ENCODE data around the gene CARNS1.
A peak's percentile ranks its signal among the peaks of the same experiment; 100 is the strongest.

CARNS1 gene

GRCh38 chr11:67428052-67429001 lies 12.8 kb downstream of the CARNS1 start, which contains the start of gene RPS6KB2:
TSS of gene RPS6KB2 (plus strand) at chr11:67428494. CDS start at chr11:67428546, 52 bp downstream.
- DNase-seq = peak; percentile 96

GRCh38 chr11:67429038-67429668 lies 13.7 kb downstream of the CARNS1 start:
- DNase-seq = no peak

- DNase-seq = no peak
Measured at GRCh38 chr11:67429722-67430121, 14.2 kb downstream of the CARNS1 start.

- DNase-seq = no peak
Measured at GRCh38 chr11:67431346-67432249, 16.1 kb downstream of the CARNS1 start.

- DNase-seq = no peak
Measured at GRCh38 chr11:67432655-67433349, 17.3 kb downstream of the CARNS1 start.

- DNase-seq = no peak
Measured at GRCh38 chr11:67433536-67434394, 18.3 kb downstream of the CARNS1 start.

GRCh38 chr11:67434395-67434881 lies 19.0 kb downstream of the CARNS1 start:
- DNase-seq = no peak

GRCh38 chr11:67435031-67435726 lies 19.7 kb downstream of the CARNS1 start:
- no peak for DNase-seq

- DNase-seq = no peak
Measured at GRCh38 chr11:67435727-67436458, 20.4 kb downstream of the CARNS1 start.

GRCh38 chr11:67436459-67437081 lies 21.1 kb downstream of the CARNS1 start:
- DNase-seq = peak; percentile 55

- peak; percentile 18 for DNase-seq
Measured at GRCh38 chr11:67437082-67437808, 21.8 kb downstream of the CARNS1 start, which contains the start of gene PTPRCAP. TSS of gene PTPRCAP (minus strand) at chr11:67437682. CDS start at chr11:67437619, 63 bp downstream.

- no peak for DNase-seq
Measured at GRCh38 chr11:67437809-67438157, 22.3 kb downstream of the CARNS1 start.

- DNase-seq = no peak
Measured at GRCh38 chr11:67438158-67438902, 22.9 kb downstream of the CARNS1 start.

- peak; percentile 23 for DNase-seq
Measured at GRCh38 chr11:67439321-67440228, 24.1 kb downstream of the CARNS1 start.

GRCh38 chr11:67440229-67441097 lies 25.0 kb downstream of the CARNS1 start:
- no peak for DNase-seq

Measured in fibroblast of skin of back (primary cell).